Fibroblast of skin of left biceps (primary cell): ENCODE results near the gene RNGTT.
"Not testable (repeated sequence)": the region's sequence is repeated elsewhere in the genome, so short reads cannot be mapped to it uniquely, and the experiment has no call there.

Experiments
- DNase-seq, 2 experiments: peaks; one replicate each; pipeline ENCODE4 v3.0.0-alpha.2; 2013; ENCODE audit warnings: low read depth in 2 of 2

Gene RNGTT

GRCh38 chr6:88970301-88970700, 6.9 kb upstream of the RNGTT start:
- DNase-seq: no peak

GRCh38 chr6:88969255-88969654, 5.8 kb upstream of the RNGTT start:
- DNase-seq: not testable (repeated sequence)

- no peak for DNase-seq
Observed at GRCh38 chr6:88967891-88968290, 4.5 kb upstream of the RNGTT start.

- DNase-seq: no peak
Observed at GRCh38 chr6:88965691-88966090, 2.3 kb upstream of the RNGTT start.

- no peak for DNase-seq
Observed at GRCh38 chr6:88964509-88964908, 1.1 kb upstream of the RNGTT start.

GRCh38 chr6:88958842-88959241, 4.6 kb downstream of the RNGTT start:
- no peak for DNase-seq

- no peak for DNase-seq
Observed at GRCh38 chr6:88953550-88954386, 9.7 kb downstream of the RNGTT start.

- no peak for DNase-seq
Observed at GRCh38 chr6:88952065-88952704, 11.2 kb downstream of the RNGTT start.

- no peak for DNase-seq
Observed at GRCh38 chr6:88945415-88946008, 17.9 kb downstream of the RNGTT start.

- DNase-seq: no peak
Observed at GRCh38 chr6:88933521-88933920, 29.9 kb downstream of the RNGTT start.

GRCh38 chr6:88932019-88932418, 31.4 kb downstream of the RNGTT start:
- not testable (repeated sequence) for DNase-seq

GRCh38 chr6:88922775-88923548, 40.5 kb downstream of the RNGTT start:
- DNase-seq: no peak

- no peak for DNase-seq
Observed at GRCh38 chr6:88921734-88922133, 41.7 kb downstream of the RNGTT start.

- DNase-seq: peak in 1 of 2 experiments; percentile 5
Observed at GRCh38 chr6:88920774-88921733, 42.4 kb downstream of the RNGTT start.

- DNase-seq: no peak
Observed at GRCh38 chr6:88920088-88920487, 43.3 kb downstream of the RNGTT start.

- no peak for DNase-seq
Observed at GRCh38 chr6:88919032-88919431, 44.4 kb downstream of the RNGTT start.

GRCh38 chr6:88916615-88917208, 46.7 kb downstream of the RNGTT start:
- DNase-seq: no peak

- no peak for DNase-seq
Observed at GRCh38 chr6:88914895-88915598, 48.4 kb downstream of the RNGTT start.

- no peak for DNase-seq
Observed at GRCh38 chr6:88914180-88914579, 49.2 kb downstream of the RNGTT start.

- DNase-seq: no peak
Observed at GRCh38 chr6:88913471-88913870, 49.9 kb downstream of the RNGTT start.
